Activated CD8-positive, alpha-beta T cell treated with anti-CD3 and anti-CD28 coated beads, Interleukin-2, amount 10 ng/mL, durations not matched to agents 7 days and 5 days (primary cell): Measurements from ENCODE around the gene ETFBKMT. TPM values are rescaled to one million over a fixed set of nuclear protein-coding genes. Genes with fewer than 3 reads are reported as not detected.

Experiments used
- ATAC-seq: fragments of 150-1000 bp; cut with Tn5 transposase; one replicate; pipeline ENCODE4 v1.10.0; 2021; ENCODE audit warnings: moderate library complexity
- CTCF ChIA-PET: fragments of 350-600 bp; sonication (Branson Sonifier 250); formaldehyde crosslinking; loops from one replicate; lab custom pipeline; 2021; ENCODE audit warnings: antibody characterized with exemption; lab: Charles Lee
- POLR2A ChIA-PET: fragments of 350-600 bp; sonication (Branson Sonifier 250); formaldehyde crosslinking; loops from one replicate; lab custom pipeline; 2021; ENCODE audit warnings: antibody characterized with exemption; lab: Charles Lee
- DNase-seq: peaks from one replicate; pipeline ENCODE4 v3.0.0-alpha.2; 2020
- H3K27ac Mint-ChIP-seq: one replicate; pipeline ENCODE4 v1.8.0; 2021; ENCODE audit warnings: mild to moderate bottlenecking, mixed read lengths
- H3K27me3 Mint-ChIP-seq: one replicate; pipeline ENCODE4 v1.8.0; 2021; ENCODE audit warnings: low read depth, mixed read lengths
- H3K36me3 Mint-ChIP-seq: one replicate; pipeline ENCODE4 v1.8.0; 2021; ENCODE audit warnings: low read depth, mixed read lengths
- H3K4me1 Mint-ChIP-seq: one replicate; pipeline ENCODE4 v1.8.0; 2021; ENCODE audit warnings: low read depth, mixed read lengths
- H3K4me3 Mint-ChIP-seq: one replicate; pipeline ENCODE4 v1.8.0; 2021; ENCODE audit warnings: mild to moderate bottlenecking, mixed read lengths
- H3K9me3 Mint-ChIP-seq: one replicate; pipeline ENCODE4 v1.8.0; 2022; ENCODE audit warnings: mixed read lengths; ENCODE audit not compliant: insufficient read depth
- total RNA-seq, 2 experiments: library from RNA; stranded (reverse); gene quantifications; one replicate each; pipeline ENCODE4 v1.2.3, GENCODE V29; 2021

Gene ETFBKMT
- total RNA-seq, result 1 to 10 TPM; 1.0 to 1.4 TPM

GRCh38 chr12:31659087-31659942, at the start of gene ETFBKMT:
Gene ETFBKMT, plus strand, starts transcription at chr12:31659688. Its CDS starts 2,266 bp downstream, at chr12:31661954.
- ChIA-PET POLR2A (interaction anchor here (0.9 to 2.7 kb wide), 6 partner anchors 64 to 447 kb away, joined by 3 to 14 read pairs (median 6); partner anchors contain the start of genes AMN1, BICD1 and RESF1), CTCF (interaction anchor here (0.9 to 2.0 kb wide), 4 partner anchors 23 to 653 kb away, joined by 3 to 11 read pairs (median 6); no protein-coding TSS in a partner anchor)
- Mint-ChIP-seq H3K4me1 (peaks cover 16% of the 10 kb centered on the region), H3K27ac (peak within 1 kb of the TSS; percentile 99), H3K9me3 (no peaks in the 10 kb centered on the region), H3K36me3 (no peaks in the 10 kb centered on the region), H3K4me3 (peak within 1 kb of the TSS; percentile 96), H3K27me3 (no peaks in the 10 kb centered on the region)
- peak; percentile 100 for ATAC-seq
- peak; percentile 98 for DNase-seq

- Mint-ChIP-seq H3K4me3 (no peak overlapping the region), H3K27ac (no peak overlapping the region), H3K36me3 (no peaks in the 10 kb centered on the region), H3K9me3 (peaks cover 6% of the 10 kb centered on the region), H3K4me1 (no peaks in the 10 kb centered on the region), H3K27me3 (no peaks in the 10 kb centered on the region)
- POLR2A ChIA-PET, result no interaction called here
- DNase-seq (no peak), ATAC-seq (no peak)
- CTCF ChIA-PET, result no interaction called here
Observed at GRCh38 chr12:31612819-31613218, 46.7 kb upstream of the ETFBKMT start.

- no peak for ATAC-seq
- Mint-ChIP-seq H3K4me1 (peaks cover 7% of the 10 kb centered on the region), H3K27ac (no peak overlapping the region), H3K9me3 (no peaks in the 10 kb centered on the region), H3K4me3 (no peak overlapping the region), H3K27me3 (no peaks in the 10 kb centered on the region), H3K36me3 (no peaks in the 10 kb centered on the region)
- no peak for DNase-seq
- ChIA-PET POLR2A (no interaction called here), CTCF (no interaction called here)
Observed at GRCh38 chr12:31618228-31619025, 41.1 kb upstream of the ETFBKMT start.

- ChIA-PET CTCF (no interaction called here), POLR2A (no interaction called here)
- Mint-ChIP-seq H3K27me3 (no peaks in the 10 kb centered on the region), H3K27ac (no peak overlapping the region), H3K4me3 (no peak overlapping the region), H3K4me1 (peaks cover 7% of the 10 kb centered on the region), H3K9me3 (no peaks in the 10 kb centered on the region), H3K36me3 (no peaks in the 10 kb centered on the region)
- no peak for ATAC-seq
- no peak for DNase-seq
Observed at GRCh38 chr12:31620311-31620710, 39.2 kb upstream of the ETFBKMT start.

GRCh38 chr12:31622038-31622437, 37.5 kb upstream of the ETFBKMT start:
- DNase-seq (no peak), ATAC-seq (no peak)
- no peaks in the 10 kb centered on the region for H3K9me3 Mint-ChIP-seq
- no peaks in the 10 kb centered on the region for H3K27me3 Mint-ChIP-seq
- H3K4me1 Mint-ChIP-seq, result peaks cover 7% of the 10 kb centered on the region
- POLR2A ChIA-PET, result no interaction called here
- H3K36me3 Mint-ChIP-seq, result no peaks in the 10 kb centered on the region
- CTCF ChIA-PET, result interaction anchor here (0.7 kb wide), 1 partner anchor 14 kb away, joined by 3 read pairs; no protein-coding TSS in a partner anchor
- H3K4me3 Mint-ChIP-seq, result no peak overlapping the region
- no peak overlapping the region for H3K27ac Mint-ChIP-seq

GRCh38 chr12:31626270-31626995, 33.1 kb upstream of the ETFBKMT start:
- ChIA-PET CTCF (no interaction called here), POLR2A (no interaction called here)
- H3K4me3 Mint-ChIP-seq, result no peak overlapping the region
- no peaks in the 10 kb centered on the region for H3K36me3 Mint-ChIP-seq
- no peak overlapping the region for H3K27ac Mint-ChIP-seq
- no peak for DNase-seq
- no peaks in the 10 kb centered on the region for H3K4me1 Mint-ChIP-seq
- no peaks in the 10 kb centered on the region for H3K27me3 Mint-ChIP-seq
- no peaks in the 10 kb centered on the region for H3K9me3 Mint-ChIP-seq
- no peak for ATAC-seq

GRCh38 chr12:31627456-31628054, 31.9 kb upstream of the ETFBKMT start:
- no peaks in the 10 kb centered on the region for H3K27me3 Mint-ChIP-seq
- no peak for DNase-seq
- ChIA-PET POLR2A (no interaction called here), CTCF (no interaction called here)
- no peaks in the 10 kb centered on the region for H3K9me3 Mint-ChIP-seq
- H3K27ac Mint-ChIP-seq, result no peak overlapping the region
- no peak for ATAC-seq
- H3K4me3 Mint-ChIP-seq, result no peak overlapping the region
- no peaks in the 10 kb centered on the region for H3K36me3 Mint-ChIP-seq
- H3K4me1 Mint-ChIP-seq, result no peaks in the 10 kb centered on the region

GRCh38 chr12:31629756-31630732, 29.4 kb upstream of the ETFBKMT start:
- ATAC-seq (no peak), DNase-seq (no peak)
- H3K9me3 Mint-ChIP-seq, result no peaks in the 10 kb centered on the region
- no peaks in the 10 kb centered on the region for H3K4me1 Mint-ChIP-seq
- H3K27me3 Mint-ChIP-seq, result no peaks in the 10 kb centered on the region
- H3K4me3 Mint-ChIP-seq, result no peak overlapping the region
- no peaks in the 10 kb centered on the region for H3K36me3 Mint-ChIP-seq
- no peak overlapping the region for H3K27ac Mint-ChIP-seq
- ChIA-PET POLR2A (no interaction called here), CTCF (no interaction called here)

- H3K27ac Mint-ChIP-seq, result no peak overlapping the region
- H3K36me3 Mint-ChIP-seq, result no peaks in the 10 kb centered on the region
- no peak overlapping the region for H3K4me3 Mint-ChIP-seq
- no peak for ATAC-seq
- no peaks in the 10 kb centered on the region for H3K9me3 Mint-ChIP-seq
- CTCF ChIA-PET, result no interaction called here
- H3K27me3 Mint-ChIP-seq, result no peaks in the 10 kb centered on the region
- POLR2A ChIA-PET, result no interaction called here
- H3K4me1 Mint-ChIP-seq, result no peaks in the 10 kb centered on the region
- no peak for DNase-seq
Observed at GRCh38 chr12:31631023-31631724, 28.3 kb upstream of the ETFBKMT start.

- H3K4me1 Mint-ChIP-seq, result peaks cover 6% of the 10 kb centered on the region
- no peak overlapping the region for H3K4me3 Mint-ChIP-seq
- H3K9me3 Mint-ChIP-seq, result no peaks in the 10 kb centered on the region
- ATAC-seq (no peak), DNase-seq (no peak)
- ChIA-PET CTCF (no interaction called here), POLR2A (no interaction called here)
- H3K27me3 Mint-ChIP-seq, result no peaks in the 10 kb centered on the region
- no peaks in the 10 kb centered on the region for H3K36me3 Mint-ChIP-seq
- no peak overlapping the region for H3K27ac Mint-ChIP-seq
Observed at GRCh38 chr12:31631809-31632208, 27.7 kb upstream of the ETFBKMT start.
